Sigmoid colon (tissue), 4 donors: Measurements from ENCODE around the gene CAGE1.

ENCODE experiments used
- CTCF ChIP-seq, 4 experiments: fragments of 450-650 bp in 3 of 4; fragments of 200-600 bp in 1 of 4; IDR thresholded peaks; one replicate each; pipeline ENCODE4 v1.5.1; 2016 to 2019; ENCODE audit warnings: antibody characterized with exemption in 4 of 4, mild to moderate bottlenecking in 3 of 4, moderate library complexity in 2 of 4
- EP300 ChIP-seq, 4 donors: sonication (generic); formaldehyde crosslinking; IDR thresholded peaks; one replicate each; pipeline ENCODE4 v1.6.1; 2017; ENCODE audit warnings: antibody characterized with exemption in 4 of 4
- POLR2A ChIP-seq, 2 donors: fragments of 450-650 bp; IDR thresholded peaks; one replicate each; pipeline ENCODE4 v1.6.1; 2016; ENCODE audit warnings: antibody characterized with exemption in 2 of 2, mild to moderate bottlenecking in 2 of 2, moderate library complexity in 2 of 2
- POLR2AphosphoS5 ChIP-seq, 4 donors: sonication (generic); formaldehyde crosslinking; IDR thresholded peaks; one replicate each; pipeline ENCODE4 v1.6.1; 2017; ENCODE audit warnings: antibody characterized with exemption in 4 of 4

DNA sequence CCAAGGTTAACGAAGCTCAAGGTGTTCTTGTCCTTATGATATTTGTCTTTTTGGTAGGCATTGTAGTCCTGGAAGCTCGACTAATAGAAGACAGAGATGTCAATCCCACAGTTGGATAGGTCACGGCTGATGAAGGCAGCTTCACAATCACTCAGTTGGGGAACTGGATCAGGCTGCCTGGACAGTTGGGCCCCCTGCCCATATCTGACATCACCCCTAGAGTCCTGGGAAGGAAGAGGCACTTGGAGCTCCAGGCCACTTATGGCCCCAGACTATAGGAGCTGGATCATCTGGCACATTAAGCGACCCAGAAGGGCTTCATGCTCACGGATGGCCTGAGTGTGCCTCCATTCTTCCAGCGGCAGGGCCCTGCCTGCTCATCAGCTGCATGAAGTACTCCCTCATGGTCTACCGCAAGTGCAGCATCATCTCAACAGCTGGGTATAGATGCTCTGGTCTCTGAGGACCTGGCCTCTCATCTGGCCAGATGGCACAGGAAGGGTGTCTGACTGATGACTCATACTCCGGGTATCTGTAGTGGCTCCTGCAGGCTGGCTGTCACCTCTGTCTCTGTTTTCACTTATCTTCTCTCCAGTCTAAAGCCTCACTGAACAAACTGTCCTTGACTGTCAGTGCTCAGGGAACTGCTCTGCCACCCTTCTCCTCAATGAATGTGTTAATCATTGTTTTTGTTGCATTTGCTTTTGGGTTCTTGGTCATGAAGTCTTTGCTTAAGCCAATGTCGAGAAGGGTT, 47.4 kb downstream of the CAGE1 start:
- TF ChIP-seq CTCF (IDR thresholded peaks at IDR 0.05) (no peak), POLR2A (IDR thresholded peaks at IDR 0.05) (no peak), POLR2AphosphoS5 (IDR thresholded peaks at IDR 0.05) (no peak), EP300 (IDR thresholded peaks at IDR 0.05) (no peak)
